ENCODE data around the gene SAYSD1.

SAYSD1 gene

GRCh38 chr6:39078695-39079094, 36.3 kb downstream of the SAYSD1 start:
- ATAC-seq: no peak

GRCh38 chr6:39077882-39078594, 36.9 kb downstream of the SAYSD1 start:
- no peak for ATAC-seq

- no peak for ATAC-seq
Observed at GRCh38 chr6:39076623-39077535, 38.1 kb downstream of the SAYSD1 start.

DNA sequence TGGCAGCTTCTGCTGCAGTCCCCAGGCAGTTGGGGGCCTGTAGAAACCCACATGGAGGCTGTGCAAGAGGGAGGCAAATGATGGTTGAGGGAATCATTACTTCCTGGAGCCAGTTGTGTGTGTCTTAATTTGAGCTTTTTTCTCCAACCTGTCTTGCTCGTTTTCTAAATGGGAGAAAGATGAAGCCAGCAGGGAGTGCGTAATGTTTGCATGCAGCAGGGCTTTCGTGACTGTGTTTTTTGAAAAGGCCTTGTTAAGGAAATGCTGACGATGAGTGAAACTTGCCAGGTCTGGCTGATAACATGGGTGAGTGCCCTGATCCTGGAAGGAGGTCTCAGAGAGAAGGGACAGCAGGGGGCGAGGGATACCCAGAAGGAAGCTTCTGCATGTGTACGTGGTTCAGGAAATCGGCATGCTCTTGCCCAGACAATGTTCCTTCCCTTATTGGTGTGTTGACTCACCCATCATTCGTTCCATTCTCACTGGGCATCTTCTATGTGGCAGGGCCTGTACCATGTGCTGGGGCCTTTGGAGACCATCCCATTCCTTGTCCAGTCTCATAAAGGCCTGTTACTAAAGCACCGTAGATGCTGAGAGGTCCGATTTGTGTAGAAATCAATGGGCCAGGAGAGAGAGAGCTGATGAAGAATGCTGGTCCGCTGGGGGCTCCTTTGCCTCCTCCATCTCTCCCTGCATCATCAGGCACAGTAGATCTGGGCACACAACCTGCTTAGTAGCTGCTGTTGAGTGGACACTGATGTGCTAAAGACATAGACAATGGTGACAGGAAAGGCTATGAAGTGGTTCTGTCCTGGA, 39.0 kb downstream of the SAYSD1 start:
- ATAC-seq: no peak

DNA sequence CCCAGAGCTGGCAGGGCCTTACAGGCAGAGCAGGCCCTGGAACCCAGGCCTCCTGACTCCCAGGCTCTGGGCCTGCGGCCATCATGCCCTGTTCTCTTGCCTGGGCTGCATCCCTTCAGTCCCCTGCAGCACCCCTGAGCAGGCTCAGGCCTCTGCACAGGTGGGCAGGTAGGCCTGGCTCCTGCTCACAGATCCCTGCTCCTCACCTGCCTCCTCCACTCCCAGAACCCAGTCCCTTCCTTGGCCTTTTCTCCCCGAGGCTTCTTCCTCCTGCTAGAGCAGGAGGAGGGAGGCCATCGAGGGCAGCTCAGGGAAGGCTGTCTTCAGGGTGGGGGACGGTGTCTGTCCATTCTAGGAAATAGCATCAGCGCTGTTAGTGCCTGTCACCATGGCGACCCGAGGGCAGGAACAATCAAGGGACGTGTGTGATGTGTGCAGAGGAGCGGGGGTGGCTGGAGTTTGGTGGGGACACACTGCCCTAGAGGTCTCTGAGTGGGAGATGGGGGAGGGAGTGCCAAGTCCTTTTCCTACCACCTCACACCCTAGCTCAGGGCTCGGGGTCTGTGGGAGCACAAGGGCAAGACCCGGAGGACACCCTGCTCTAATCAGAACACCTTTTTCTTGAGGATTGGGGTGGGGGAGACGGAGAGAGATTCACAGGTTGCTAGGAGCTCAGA, 39.8 kb downstream of the SAYSD1 start:
- no peak for ATAC-seq

DNA sequence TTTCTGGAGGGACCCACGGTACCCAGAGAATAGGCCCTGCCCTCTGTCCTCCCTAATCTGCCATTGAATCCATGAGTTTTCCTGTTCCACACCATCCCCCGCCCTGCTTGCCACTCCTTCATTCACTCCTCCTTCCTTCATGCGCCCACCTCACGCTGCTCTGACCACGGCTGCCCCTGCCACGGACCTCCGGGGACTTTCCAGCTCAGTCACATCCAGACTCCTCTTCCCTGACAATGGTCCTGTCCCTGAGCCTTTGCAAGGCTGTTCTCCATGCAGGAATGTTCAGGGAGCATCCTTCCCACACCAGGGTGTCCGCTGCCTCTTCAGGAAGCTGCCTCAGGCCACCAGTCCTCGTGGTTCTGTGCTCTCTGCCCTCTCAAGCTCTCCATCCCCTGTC, 40.5 kb downstream of the SAYSD1 start:
- ATAC-seq: no peak

GRCh38 chr6:39073471-39074355, 41.3 kb downstream of the SAYSD1 start:
- no peak for ATAC-seq

GRCh38 chr6:39072830-39073229, 42.2 kb downstream of the SAYSD1 start:
- no peak for ATAC-seq

GRCh38 chr6:39068391-39068790, 46.6 kb downstream of the SAYSD1 start:
- no peak for ATAC-seq

DNA sequence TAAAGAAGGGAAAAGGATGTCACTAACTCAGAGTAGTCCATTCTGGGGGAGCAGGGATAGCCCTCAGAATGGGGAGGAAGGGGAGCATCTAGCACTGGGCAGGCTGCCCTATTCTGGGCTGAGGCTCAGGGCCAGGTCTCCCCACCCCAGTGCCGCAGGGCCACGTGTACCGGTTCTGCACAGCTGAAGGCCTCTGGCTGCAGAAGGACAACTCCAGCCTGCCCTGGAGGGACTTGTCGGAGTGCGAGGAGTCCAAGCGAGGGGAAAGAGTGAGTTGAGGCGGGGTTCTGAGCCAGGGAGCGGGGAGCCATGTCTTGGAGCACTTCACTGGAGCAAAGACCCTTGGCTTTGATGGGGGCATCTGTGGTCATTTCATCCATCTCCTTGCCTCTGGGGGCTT, 49.4 kb downstream of the SAYSD1 start:
- no peak for ATAC-seq

DNA sequence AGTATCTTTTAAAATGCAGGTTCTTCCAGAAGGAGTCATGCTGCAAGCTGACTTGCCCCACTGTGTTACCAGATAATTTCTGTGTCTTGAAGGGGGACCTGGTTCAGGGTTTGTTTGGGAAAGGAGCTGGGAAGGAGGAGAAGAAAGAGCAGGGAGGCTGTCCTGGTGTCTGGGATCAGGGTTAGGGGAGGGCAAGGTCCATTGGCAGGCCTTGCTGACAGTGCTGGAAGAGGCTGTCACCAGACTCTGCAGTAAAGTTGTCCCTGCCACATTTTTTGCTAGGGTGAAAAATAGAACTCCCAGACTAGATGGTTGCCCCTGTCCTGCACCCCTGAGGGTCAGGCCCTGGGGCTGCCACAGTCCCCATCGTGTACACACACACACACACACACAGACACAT, 51.5 kb downstream of the SAYSD1 start:
- ATAC-seq: no peak

GRCh38 chr6:39062014-39062740, 52.8 kb downstream of the SAYSD1 start:
- no peak for ATAC-seq

DNA sequence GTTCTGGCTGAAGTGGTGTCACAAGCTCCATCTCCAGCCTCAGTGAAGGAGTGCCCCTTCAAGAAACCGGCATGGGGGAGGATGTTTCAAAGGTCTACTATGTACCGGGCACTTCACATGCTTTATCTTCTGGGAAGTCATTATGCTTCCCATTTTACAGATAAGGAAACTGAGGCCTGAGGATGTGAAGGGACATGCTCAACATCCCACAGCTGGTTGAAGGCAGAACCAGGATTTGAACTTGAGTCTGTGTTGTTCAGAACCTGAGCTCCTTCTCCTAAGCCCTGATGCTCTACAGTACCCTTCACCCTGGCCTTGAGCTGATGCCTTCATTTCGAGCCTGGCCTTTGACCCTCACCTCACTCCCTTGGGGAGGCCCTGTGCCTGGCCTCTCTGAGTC, 53.4 kb downstream of the SAYSD1 start:
- ATAC-seq: no peak

- ATAC-seq: no peak
Observed at GRCh38 chr6:39061182-39061581, 53.8 kb downstream of the SAYSD1 start.

- no peak for ATAC-seq
Observed at GRCh38 chr6:39060467-39061160, 54.4 kb downstream of the SAYSD1 start.

DNA sequence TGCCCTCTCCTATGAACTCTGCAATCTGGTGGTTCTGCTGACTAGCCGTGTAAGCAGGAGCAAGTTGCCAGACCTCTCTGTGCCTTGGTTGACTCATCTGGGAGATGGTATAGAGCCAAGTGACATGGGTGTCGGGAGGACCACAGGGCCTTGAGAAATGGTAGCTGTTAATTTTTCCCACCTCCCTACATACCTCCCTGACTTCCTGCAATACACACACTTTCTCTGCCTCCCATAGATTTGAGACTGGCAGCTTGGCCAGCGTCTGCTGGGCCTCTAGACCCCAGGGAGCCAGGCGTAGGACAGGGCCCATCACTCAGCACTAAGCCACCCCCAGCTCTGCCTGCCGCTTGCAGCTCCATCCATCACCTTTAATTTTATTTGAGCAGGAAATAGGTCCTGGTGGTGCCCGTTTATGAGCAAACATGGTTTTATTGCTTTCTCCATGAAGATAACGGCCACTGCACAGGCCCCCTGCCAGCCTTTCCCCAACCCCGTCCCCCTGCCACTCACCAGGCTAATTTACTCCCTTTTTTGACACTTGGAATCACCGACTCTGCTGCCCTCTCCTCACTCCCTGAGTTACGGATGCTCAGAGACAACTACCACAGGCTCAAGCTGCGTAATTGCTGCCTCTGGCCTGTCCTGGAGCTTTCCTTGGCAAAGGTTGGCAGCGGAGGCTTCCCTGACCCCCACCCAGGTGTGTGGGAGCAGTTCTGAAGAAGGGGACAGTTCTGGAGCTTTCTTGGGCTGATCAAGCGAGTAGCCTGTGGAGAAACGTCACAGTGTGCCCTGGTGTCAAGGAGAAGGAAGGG, 55.3 kb downstream of the SAYSD1 start:
- ATAC-seq: no peak

DNA sequence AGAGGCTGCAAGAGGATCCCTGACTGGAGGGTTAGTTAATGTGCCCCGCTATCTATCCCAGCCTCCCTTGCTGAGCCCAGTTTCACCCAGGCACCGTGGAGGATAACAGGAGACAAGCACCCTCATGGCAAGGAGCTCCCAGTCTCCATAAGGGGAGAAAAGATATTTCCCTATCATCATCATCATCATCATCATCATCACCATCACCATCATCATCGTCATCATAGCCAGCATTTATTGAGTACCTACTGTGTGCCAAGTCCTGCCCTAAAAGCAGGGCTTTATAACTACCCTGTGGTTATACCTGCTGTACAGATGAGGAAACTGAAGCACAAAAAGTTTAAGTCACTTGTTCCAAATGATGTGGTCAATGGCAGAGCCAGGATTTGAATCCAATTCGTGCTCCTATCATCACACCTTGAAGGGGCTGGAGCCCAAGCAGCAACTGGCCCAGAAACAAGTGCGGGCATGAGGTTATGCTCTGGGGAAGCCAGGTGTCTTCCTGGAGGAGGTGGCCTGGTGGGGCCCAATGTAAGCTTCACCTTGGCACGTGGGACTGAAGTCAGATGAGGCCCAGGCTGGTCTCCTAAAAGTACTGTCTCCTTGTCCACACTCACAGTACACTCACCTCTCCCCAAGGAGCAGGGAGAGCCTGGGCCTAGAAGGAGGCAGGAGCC, 56.4 kb downstream of the SAYSD1 start:
- ATAC-seq: no peak

DNA sequence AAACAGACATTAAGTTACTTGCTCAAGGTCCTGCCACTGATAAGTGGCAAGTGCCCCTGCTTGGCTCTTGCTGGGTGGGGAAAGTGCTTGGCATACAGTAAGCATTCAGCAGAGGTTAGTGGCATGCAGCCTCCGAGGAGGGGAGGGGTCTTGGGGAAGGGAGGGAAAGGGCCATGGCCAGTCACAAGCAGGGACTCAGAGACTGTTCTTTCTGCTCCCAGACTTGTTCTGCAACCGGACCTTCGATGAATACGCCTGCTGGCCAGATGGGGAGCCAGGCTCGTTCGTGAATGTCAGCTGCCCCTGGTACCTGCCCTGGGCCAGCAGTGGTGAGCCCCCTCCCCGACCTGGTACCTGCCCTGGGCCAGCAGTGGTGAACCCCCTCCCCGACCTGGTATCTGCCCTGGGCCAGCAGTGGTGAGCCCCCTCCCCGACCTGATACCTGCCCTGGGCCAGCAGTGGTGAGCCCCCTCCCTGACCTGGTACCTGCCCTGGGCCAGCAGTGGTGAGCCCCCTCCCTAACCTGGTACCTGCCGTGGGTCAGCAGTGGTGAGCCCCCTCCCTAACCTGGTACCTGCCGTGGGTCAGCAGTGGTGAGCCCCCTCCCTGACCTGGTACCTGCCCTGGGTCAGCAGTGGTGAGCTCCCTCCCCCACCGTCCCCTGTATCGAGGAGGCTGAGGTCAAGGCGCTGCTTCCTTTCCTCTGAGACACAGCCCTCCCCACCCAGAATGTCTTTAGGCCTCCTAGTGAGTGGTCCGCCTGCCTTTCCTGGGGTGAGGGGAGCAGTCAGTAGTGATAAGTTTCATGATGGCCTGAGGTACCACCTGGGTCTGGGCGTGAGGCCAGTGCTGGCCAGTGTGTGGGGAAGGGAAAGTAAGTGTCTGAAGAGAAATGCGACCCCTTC, 57.5 kb downstream of the SAYSD1 start:
- no peak for ATAC-seq

Measured in activated CD4-positive, CD25-positive, alpha-beta regulatory T cell treated with anti-CD3 and anti-CD28 coated beads, Interleukin-2, amount 50 U/mL, for 24 hours (primary cell).